GM23248 (cell line): ENCODE data around the gene SDR42E1.

ENCODE experiments used
- EZH2 ChIP-seq: fragments of 200-600 bp; sonication (generic); IDR thresholded peaks from 2 replicates; pipeline ENCODE4 v1.6.1; 2018; ENCODE audit warnings: antibody characterized with exemption, mild to moderate bottlenecking; ENCODE audit not compliant: insufficient read depth, poor library complexity, severe bottlenecking
- EZH2phosphoT487 ChIP-seq: fragments of 200-600 bp; sonication (generic); IDR thresholded peaks from 2 replicates; pipeline ENCODE4 v1.6.1; 2018; ENCODE audit warnings: antibody characterized with exemption, moderate library complexity, mild to moderate bottlenecking, low read depth; ENCODE audit not compliant: insufficient read depth

GRCh38 chr16:82040296-82040695 is 29.0 kb upstream of the SDR42E1 start:
- TF ChIP-seq EZH2 (no peak), EZH2phosphoT487 (no peak)
